Suprapubic skin (tissue), 4 donors: ENCODE results near the gene PRKN.

Experiments
- EP300 ChIP-seq: sonication (generic); formaldehyde crosslinking; IDR thresholded peaks from one replicate; pipeline ENCODE4 v1.6.1; 2017; ENCODE audit warnings: antibody characterized with exemption
- POLR2A ChIP-seq, 2 donors: fragments of 450-650 bp; IDR thresholded peaks; one replicate each; pipeline ENCODE4 v1.6.1; 2017; ENCODE audit warnings: antibody characterized with exemption in 2 of 2, mild to moderate bottlenecking in 2 of 2, moderate library complexity in 2 of 2
- POLR2AphosphoS5 ChIP-seq, 3 donors: sonication (generic); formaldehyde crosslinking; IDR thresholded peaks; one replicate each; pipeline ENCODE4 v1.6.1; 2017; ENCODE audit warnings: antibody characterized with exemption in 3 of 3
- TF ChIP-seq, protein P1 (sequence below), 2 donors: fragments of 200-600 bp in 1 of 2; fragments of 450-650 bp in 1 of 2; sonication (generic) in 1 of 2; IDR thresholded peaks; one replicate each; pipeline ENCODE4 v1.5.1; 2016 to 2019; ENCODE audit warnings: antibody characterized with exemption in 2 of 2, mild to moderate bottlenecking in 1 of 2, moderate library complexity in 1 of 2

DNA sequence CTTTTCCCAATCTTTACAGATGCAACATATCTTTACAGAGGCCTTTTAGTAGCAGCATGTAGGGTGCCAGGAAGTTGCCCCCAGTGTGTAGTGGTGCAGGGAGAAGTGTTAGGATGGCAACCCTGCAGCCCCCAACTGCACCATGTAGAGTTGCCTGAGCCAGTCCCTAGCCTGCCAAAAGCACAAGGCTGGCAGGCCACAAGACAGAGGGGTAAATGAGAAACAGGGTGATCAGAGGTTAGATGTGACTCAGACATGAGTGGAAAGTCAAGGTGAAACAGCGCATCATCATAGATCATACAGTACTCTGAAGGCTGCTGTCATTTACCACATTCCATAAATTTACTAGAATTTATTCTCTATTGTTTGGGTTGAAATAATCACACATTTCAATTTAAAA, 467.5 kb downstream of the PRKN start:
- TF ChIP-seq, protein P1, sequence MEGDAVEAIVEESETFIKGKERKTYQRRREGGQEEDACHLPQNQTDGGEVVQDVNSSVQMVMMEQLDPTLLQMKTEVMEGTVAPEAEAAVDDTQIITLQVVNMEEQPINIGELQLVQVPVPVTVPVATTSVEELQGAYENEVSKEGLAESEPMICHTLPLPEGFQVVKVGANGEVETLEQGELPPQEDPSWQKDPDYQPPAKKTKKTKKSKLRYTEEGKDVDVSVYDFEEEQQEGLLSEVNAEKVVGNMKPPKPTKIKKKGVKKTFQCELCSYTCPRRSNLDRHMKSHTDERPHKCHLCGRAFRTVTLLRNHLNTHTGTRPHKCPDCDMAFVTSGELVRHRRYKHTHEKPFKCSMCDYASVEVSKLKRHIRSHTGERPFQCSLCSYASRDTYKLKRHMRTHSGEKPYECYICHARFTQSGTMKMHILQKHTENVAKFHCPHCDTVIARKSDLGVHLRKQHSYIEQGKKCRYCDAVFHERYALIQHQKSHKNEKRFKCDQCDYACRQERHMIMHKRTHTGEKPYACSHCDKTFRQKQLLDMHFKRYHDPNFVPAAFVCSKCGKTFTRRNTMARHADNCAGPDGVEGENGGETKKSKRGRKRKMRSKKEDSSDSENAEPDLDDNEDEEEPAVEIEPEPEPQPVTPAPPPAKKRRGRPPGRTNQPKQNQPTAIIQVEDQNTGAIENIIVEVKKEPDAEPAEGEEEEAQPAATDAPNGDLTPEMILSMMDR (IDR thresholded peaks at IDR 0.05) = no peak
- no peak for TF ChIP-seq POLR2AphosphoS5 (IDR thresholded peaks at IDR 0.05)
- TF ChIP-seq EP300 = no peak
- TF ChIP-seq POLR2A (IDR thresholded peaks at IDR 0.05) = no peak
